Nucleus accumbens (tissue), 56 donors: ENCODE results near the gene TNFRSF12A.
A peak's percentile ranks its signal among the peaks of the same experiment; 100 is the strongest.

Experiments
- DNase-seq, 56 donors: peaks; one replicate each; lab custom pipeline; 2025; lab: John Stamatoyannopoulos, UW

Gene TNFRSF12A

DNA sequence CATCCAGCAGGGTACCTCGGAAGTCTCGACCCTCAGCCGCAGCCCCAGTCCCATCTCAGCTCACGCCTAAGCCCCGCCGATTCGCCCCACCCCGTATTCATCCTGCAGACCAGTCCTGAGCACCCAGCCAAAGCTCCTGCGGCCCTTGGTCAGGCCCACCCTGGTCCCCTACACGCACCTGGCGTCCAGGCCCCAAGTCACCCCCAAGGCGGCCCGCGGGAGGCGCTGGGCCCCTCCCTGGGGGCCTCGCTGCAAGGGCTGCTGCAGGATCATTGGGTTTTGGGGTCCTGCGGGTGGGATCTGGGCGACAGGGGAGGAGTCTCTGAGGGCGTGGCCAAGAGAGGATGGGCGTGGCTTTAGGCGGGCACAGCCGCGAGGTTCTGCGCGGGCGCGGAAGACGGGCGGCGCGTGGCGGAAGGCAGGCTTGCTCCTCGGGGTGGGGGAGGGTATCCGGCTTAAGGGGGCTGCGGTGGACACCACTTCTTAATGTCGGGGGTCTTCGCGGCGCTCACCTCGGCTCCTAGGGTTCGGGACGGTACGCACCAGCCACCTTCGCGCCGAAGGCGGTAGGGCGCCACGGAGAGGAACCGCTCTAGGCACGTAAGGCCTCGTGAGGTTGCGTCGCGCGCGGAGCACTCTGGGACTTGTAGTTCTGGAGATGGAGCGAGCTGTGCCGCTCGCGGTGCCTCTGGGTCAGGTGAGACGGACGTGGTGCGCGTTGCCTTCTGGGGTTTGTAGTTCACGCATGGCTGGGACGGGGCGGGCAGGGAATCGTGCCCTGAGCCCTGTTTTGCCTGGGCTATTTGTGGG is 3.7 kb downstream of the TNFRSF12A start, which contains the start of the genes HCFC1R1 and THOC6:
TSS of gene HCFC1R1 (minus strand) at position 274 of the 810 bp plus-strand sequence. CDS start at position 273, 1 bp downstream.
TSS of gene THOC6 (plus strand) at position 367 of the 810 bp plus-strand sequence. CDS start at position 659, 292 bp downstream.
- peak; percentile 77 to 98 (median 95) for DNase-seq

DNA sequence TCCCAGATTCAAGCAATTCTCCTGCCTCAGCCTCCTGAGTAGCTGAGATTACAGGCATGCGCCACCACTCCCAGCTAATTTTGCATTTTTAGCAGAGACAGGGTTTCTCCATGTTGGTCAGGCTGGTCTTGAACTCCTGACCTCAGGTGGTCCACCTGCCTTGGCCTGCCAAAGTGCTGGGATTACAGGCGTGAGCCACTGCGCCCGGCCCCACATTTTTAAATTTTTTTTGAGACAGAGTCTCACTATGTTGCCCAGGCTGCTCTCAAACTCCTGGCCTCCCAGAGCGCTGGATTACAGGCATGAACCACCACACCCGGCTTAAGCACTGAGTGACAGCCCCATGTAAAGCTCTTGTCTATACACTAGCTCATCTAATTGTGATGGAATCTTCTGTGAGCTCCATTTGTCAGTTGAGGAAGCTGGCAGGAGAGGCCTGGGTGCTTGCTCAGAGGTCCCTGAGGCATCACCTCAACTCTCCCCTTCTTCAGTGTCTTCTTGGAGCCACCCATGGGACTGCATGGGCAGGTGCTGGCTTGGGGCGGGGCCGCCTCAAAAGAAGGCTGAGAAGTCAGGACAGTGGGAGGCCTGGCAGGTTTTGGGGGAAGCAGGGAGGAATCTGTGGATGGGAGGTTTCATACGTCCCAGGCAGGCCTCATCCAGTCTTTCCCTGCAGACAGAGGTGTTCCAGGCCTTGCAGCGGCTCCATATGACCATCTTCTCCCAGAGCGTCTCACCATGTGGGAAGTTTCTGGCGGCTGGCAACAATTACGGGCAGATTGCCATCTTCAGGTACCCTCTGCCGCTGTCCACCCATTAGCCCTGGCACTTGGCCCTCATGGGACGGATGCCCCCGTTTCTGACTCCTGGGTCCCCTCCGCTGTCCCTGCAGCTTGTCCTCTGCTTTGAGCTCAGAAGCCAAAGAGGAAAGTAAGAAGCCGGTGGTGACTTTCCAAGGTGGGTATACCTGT is 5.1 kb downstream of the TNFRSF12A start:
- DNase-seq, result no peak

DNA sequence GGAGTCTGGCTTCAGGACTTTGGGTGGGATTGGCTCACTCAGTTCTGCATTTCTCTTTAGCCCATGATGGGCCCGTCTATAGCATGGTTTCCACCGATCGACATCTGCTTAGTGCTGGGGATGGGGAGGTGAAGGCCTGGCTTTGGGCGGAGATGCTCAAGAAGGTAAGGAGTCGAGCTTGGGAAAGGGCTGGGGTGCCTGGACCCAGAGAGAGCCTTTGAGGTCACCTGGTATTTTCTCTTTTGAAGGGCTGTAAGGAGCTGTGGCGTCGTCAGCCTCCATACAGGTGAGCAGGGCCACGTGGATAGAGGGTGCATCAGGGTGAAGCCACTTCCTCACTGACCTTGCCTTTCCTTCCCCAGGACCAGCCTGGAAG is 5.8 kb downstream of the TNFRSF12A start:
- no peak for DNase-seq

DNA sequence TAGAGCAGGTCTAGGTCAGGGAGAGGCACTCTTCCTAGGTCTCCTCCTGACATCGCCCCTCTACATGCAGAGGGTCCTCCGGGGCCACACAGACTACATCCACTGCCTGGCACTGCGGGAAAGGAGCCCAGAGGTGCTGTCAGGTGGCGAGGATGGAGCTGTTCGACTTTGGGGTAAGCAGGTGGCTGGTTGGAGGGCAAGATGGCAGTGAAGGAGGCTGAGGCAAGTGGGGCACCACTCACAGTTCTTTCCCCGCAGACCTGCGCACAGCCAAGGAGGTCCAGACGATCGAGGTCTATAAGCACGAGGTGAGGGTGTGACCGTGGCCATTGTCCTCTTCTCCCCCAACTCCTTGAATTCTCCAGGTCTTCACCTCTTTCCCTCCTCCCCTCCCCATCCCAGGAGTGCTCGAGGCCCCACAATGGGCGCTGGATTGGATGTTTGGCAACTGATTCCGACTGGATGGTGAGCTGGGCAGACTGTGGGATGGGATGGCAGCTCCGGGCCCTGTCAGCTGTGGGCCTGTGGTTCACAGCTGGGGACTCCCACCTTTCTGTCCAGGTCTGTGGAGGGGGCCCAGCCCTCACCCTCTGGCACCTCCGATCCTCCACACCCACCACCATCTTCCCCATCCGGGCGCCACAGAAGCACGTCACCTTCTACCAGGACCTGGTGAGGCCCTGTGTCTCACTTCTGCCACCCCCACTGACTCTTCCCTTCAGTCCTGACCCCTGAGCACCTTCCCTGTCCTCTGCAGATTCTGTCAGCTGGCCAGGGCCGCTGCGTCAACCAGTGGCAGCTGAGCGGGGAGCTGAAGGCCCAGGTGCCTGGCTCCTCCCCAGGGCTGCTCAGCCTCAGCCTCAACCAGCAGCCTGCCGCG is 6.7 kb downstream of the TNFRSF12A start:
- no peak for DNase-seq

DNA sequence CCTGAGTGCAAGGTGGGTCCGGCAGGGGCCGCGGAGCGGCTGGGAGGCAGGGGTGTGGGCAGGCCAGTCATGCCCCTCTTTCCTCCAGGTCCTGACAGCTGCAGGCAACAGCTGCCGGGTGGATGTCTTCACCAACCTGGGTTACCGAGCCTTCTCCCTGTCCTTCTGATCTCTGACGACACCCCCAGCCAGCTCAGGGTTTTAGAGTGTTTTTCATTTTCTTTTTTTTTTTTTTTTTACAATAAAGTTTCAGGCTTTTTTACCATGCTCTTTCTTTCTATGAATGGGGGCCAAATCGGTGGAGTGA is 7.3 kb downstream of the TNFRSF12A start:
- no peak for DNase-seq

DNA sequence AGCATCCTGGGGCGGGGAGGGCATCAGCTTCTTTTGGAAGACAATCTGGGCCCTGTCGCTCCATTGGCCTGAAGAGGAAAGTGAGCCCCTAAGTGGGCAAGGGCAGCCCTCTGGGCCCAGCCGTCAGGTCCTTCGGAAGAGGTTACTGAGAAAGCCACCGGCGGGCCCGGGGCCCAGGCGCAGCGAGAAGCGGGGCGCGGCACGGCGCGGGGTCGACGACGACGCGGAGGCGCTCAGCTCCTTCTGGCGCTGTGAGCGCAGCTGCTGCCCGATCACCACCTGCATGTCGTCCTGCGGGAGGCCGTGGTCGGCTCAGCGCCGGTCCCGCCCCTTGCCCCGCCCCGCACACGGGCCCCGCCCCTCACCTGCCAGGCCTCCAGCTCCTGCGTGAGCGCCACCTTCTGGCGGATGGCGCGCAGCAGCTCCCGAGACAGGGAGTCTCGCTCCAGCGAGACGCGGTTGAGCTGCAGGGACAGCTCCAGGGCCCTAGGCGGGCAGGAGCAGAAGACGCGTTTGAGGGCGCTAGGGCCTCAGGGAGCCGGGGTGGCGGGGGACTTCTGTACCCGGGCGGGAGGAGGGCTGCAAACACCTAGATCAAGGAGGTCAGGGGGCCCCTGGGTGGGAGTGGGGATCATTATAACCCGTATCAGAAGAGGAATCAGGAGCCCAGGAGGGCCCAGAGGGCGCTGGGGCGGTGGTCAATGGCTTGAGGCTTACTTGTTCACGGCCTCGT is 8.0 kb downstream of the TNFRSF12A start:
- DNase-seq, result peak in 42 of 56 donors; percentile 9 to 85 (median 53)

DNA sequence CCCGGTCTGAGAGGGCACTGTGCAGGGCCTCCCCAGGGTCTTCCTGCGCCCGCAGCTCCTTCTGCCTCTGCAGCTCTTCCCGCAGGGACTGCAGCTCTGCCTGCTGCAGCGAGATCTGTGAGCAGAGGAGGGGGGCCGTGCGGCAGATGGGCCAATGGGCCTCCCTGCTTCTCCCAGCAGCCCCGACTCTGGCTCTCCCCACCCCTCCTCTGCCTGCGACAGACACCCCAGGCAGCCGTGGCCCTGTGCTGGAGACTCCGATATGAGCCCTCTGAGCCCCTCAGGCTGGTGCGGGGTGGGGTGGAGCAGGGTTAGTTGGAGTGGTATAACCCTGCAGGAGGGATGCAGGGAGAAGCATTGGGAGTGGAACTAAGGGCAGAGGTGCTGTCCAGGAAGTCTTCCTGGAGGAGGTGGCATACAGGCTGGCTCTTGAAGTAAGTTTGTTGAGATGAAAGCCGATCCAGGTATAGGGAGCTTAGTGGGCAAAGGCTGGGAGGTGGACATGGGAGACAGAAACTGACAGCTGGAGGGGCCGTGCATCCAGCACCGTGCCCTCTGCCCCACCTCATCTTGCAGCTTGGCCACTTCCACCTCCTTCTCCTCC is 8.7 kb downstream of the TNFRSF12A start:
- DNase-seq, result no peak

DNA sequence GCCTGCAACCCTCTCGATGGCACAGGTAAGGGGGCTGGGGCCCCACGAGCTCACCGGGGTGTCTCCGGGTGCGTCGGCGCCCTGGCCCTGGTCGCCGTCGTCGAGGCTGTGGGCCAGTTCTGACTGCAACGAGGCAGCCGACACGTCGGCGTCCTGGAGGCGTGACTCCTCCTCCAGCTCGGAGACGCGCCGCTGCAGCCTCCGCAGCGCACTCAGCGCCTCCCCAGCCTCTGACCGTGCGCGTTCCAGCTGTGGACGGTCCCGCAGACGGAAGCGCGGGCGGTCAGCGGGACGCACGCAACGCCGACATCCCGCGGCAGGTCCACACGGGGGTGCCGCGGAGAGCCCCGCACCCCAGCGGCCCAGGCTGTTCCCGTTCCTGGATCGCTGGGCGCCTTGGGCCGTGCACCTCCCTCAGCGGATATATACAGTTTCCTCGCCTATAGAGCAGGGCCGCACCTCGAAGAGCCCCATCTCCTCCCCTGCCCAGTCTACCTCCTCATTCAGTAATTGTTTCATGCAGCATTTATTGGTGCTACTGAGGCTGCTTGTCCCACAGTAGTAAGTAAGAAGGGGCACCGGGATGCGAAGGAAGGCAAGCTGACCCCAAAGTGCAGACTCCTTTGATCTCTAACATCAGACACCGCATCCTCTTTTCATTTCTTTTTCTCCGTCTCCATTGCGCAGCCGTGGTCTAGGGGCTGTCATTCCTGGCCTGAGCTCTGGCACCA is 9.5 kb downstream of the TNFRSF12A start:
- no peak for DNase-seq

DNA sequence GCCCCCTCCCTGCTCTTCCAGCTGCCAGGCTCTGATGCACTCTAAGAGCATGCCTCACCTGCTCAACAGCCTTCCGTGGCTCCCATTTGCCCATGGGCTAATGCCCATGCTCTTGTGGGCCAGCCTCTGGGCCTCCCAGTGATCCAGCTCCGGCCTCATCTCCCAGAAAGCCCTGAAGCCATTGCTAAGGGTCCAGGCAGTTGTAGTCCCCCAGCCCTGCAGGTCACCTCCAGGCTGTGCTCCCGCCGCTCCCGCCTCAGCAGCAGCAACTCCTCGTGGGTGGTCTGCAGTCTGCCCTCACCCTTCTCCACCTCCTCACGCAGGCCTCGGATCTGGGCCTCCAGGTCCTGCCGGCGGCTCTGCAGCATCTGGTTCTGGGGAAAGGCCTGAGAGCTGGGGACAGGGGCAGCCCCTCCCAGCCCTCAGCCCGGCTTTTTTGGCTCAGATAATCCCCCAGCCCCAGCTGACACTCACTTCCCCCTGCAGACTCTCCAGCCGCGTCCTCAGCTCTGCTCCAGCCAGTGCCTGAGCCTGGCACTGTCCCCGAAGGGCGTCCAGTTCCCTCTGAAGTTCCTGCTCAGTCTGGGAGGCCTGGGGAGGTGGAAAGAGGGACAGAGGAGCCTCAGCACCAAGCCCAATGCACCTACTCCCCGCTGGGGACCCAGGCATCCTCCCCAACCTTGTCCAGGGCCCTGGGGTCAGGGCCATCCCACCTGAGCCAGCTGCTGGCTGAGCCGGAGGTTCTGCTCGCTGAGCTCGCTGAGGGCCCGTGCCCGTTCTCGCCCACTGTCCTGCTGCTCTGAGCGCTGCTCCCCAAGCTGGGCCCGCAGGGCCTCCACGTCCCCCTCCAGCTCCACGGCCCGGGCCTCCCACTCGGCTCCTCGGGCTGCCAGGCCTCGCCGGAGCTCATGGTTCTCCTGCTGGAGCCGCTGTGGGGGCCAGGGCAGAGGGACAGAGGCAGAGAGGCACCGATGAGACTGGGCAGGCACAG is 10.3 kb downstream of the TNFRSF12A start:
- no peak for DNase-seq

DNA sequence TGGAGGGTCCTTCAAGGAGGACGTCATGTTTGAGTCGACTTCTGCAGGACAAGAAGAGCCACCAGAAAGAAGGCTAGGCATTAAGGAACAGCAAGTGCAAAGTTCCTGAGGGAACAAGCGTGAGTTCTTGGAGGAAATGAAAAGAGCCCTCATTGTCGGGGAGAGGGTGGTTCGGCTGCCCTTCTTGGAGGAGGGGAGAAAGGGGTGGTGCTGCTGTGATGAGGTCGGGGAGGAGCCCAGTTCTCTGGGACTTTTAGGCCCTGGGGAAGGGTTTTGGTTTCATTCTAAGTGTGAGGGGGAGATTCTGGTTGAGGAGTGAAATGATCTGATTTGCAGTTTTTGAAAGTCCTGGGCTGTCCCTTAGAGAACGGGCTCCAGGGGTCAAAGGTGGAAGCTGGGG is 12.5 kb downstream of the TNFRSF12A start:
- DNase-seq, result no peak

DNA sequence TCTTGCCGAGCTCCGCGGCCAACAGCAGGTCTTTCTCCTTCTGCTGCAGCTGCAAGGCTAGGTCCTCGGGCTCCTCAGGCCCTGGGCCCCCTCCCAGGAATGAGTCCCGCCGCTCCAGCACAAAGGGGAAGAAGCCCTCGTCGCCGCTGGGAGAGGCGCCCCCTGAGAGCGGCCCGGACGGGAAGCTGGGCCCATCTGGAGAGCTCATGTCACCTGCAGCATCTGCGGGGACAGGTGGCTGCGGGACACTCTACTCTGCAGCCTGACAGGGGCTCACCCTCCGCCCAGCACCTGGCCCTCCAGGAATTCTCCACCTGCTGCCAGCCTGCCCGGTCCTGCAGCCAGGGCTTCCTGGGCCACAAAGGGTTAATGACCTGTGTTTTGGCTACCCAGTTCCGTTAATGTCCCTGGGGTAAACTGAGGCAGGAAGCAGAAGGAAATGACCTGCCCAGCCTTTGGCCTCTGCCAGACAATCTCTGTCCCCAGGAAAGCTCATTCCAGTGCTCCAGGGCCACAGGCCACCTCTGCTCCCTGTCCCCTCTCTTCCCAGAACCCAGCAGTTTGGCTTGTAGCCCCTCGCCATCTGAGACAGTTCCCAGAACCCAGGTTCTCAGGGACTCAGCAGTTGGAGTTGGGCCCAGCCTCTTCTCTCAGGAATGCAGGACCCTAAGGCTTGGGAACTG is 15.3 kb downstream of the TNFRSF12A start:
- no peak for DNase-seq

DNA sequence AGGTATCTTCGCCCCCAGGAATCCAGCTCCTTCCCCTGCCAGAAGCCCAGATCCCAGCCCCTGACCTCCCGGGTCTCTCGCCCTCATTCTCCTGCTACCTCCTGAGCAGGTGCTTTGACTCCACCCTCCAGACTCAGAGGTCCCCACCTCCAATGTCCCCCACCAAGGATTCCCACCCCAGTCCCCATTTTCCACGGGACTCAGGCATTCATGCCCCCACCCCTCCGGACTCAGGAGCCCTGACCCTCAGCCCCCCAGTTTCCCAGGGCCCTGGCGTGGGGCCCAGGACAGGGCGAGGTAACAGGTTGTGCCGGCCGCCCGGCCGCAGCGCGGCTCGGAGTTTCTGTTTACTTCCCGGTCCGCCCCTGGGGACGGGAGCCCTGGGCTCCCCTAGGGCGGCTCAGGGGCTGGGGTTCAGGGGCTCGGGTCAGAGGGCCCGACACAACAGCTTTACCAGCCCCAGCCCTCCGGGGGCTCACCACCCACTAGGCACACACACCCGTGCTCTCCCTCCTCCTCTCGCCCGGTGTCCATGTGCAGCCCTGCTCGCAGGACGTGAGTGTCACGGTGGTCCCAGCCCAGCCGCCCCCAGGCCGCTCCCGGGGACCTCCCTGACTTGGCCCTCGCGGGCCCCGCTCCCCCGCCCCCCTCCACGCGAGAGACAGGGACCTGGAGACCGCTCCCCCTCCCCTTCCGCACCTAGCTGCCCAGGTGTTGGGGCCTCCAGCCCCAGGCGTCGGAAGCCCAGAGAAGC is 16.0 kb downstream of the TNFRSF12A start:
- DNase-seq, result no peak

DNA sequence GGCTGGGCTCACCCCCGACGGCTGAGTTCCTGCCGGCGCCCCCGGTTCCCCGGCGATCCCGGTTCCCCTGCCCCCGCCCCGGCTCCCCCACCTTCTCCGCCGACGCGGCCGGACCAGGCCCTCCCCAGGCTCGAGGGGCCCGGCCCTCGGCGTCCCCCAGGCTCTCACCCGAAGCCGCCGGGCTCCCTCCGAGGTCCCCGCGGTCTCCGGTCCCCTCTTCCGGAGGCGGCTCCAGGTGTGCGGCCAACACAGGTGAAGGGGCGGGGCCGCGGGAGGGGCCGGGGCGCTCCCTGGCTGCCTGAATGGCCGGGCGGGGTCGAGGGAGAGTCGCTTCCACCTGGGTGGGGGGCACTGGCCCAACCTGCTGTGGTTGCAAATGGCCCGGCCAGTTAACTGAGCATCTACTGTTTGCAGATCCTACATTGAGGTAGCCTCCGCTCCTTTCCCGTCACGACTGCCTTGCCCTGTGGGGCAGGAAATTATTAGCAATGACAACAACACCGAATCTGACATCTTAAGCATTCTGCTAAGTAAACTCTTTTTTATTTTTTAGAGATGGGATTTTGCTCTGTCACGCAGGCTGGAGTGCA is 16.7 kb downstream of the TNFRSF12A start, which contains the start of gene BICDL2:
TSS of gene BICDL2 (minus strand) at position 219 of the 590 bp plus-strand sequence. CDS start 1,448 bp downstream, outside the sequence.
- DNase-seq, result no peak

DNA sequence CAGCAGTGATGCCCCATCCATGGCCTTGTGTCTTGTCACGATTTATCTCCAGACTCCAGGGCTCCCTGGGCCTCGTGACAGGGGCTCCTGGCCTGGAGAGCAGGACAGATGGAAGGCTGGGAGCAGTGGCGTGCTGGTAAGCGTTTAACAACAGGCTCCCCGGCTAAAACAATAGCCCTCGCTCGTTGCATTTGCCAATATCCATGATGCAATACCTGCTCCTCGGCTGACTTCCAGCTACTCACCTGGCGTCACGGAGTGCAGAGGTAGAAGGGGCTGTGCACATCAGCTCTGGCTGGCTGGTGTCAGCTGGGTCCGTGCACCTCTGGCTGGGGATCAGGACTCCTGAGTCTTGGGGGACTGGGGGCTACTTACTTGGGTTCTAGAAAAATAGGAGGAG is 18.1 kb downstream of the TNFRSF12A start:
- no peak for DNase-seq

DNA sequence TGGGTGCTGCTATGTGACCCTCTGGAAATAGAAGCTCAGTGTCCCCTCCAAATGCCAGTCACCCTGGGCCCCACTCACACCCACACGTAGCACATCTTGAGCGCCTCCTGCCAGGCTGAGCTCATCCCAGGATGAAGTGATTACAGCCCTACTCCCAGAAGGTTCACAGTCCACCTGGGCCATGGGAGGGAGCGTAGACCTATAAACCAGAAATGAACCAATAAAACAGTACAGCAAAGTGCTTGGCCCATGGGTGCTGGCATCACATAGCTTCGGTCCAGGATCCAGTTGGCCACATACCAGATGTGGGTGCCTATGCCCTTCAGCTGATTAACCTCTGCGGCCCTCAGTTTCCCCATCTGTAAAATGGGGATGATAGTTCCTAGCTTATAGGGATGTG is 18.7 kb downstream of the TNFRSF12A start:
- no peak for DNase-seq
